H54 (cell line): Measurements from ENCODE around the gene AKT2.

Source experiments
- DNase-seq: peaks from one replicate; pipeline ENCODE4 v3.0.0; 2011; ENCODE audit warnings: low spot score, mixed read lengths; ENCODE audit not compliant: insufficient read length
- FAIRE-seq: peaks from 3 replicates; lab custom pipeline; 2011; peaks lifted over from hg19 to GRCh38; lab: Jason Lieb, UNC
- POLR2A ChIP-seq: IDR thresholded peaks from 2 replicates; pipeline ENCODE4 v1.6.1; 2011; ENCODE audit warnings: low read depth, mild to moderate bottlenecking, low read length

Gene AKT2

GRCh38 chr19:40273469-40274360 lies 11.4 kb downstream of the AKT2 start:
- no peak for FAIRE-seq
- DNase-seq = no peak
- TF ChIP-seq POLR2A = no peak

DNA sequence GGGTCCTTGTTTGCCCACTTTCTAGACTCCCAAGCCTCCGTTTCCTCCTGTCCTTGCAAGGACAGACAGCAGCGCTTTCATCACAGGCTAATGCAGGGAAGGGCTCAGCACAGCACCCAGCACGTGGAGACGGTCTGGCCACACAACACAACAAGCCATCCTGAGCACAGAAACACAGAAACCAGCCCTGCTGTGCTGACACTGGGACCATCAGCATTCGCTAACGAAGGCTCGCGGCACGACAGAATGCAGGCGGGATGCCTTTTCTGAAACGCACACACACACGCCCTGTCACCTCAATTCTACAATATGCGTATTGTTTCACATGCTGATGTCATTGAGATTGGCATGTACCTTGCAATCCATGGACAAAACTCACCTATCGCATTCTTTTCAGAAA lies 12.9 kb downstream of the AKT2 start:
- TF ChIP-seq POLR2A = no peak
- FAIRE-seq = no peak
- no peak for DNase-seq

- no peak for FAIRE-seq
- no peak for DNase-seq
- no peak for TF ChIP-seq POLR2A
Measured at GRCh38 chr19:40271706-40272105, 13.4 kb downstream of the AKT2 start.

DNA sequence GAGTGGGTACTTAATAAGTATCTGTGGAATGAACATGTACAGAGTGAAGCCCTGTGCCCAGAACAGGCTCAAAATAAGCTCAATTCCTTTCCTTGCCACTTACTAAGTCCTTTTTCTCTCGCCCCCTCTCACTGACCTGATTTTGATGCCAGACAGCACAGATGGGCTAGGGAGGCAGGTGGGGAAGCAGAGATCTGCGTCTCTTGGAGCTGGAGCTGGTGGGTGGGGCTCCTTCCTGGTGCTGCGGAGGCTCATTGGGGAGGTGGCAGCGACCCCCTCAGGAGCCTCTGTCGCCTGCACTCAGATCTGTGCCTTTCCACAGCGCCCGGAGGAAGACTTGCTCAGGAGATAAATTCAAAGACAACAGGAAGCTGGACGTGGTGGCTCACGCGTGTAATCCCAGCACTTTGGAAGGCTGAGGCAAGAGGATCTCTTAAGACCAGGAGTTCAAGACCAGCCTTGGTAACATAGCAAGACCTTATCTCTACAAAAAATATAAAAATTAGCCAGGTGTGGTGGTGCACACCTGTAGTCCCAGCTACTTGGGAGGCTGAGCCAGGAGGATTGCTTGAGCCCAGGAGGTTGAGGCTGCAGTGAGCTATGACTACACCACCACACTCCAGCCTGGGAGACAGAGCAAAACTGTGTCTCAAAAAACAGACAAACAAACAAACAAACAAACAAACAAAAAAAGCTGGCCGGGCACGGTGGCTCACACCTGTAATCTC lies 14.6 kb downstream of the AKT2 start:
- TF ChIP-seq POLR2A = no peak
- DNase-seq (no peak), FAIRE-seq (no peak)

- FAIRE-seq (no peak), DNase-seq (no peak)
- TF ChIP-seq POLR2A = no peak
Measured at GRCh38 chr19:40269216-40269940, 15.8 kb downstream of the AKT2 start.

DNA sequence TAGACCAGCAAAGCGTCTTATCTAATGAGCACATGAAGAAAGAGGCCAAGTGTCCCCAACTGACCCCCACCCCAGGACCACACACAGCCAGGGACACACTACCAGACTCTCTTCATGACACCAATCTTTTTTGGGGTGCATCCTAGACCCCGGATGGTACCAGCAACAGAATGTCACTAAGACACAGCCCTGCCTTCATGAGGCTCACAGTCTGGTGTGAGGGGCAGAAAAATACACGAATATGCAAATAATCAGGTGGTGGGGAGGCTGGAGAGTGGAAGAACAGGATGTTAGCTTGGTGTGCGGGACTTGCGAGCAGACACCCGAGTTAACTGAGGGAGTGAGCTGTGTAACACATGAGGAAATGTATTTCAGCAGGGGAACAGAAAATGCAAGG lies 17.5 kb downstream of the AKT2 start:
- no peak for FAIRE-seq
- DNase-seq = no peak
- no peak for TF ChIP-seq POLR2A

- DNase-seq (no peak), FAIRE-seq (no peak)
- no peak for TF ChIP-seq POLR2A
Measured at GRCh38 chr19:40266912-40267600, 18.1 kb downstream of the AKT2 start.

DNA sequence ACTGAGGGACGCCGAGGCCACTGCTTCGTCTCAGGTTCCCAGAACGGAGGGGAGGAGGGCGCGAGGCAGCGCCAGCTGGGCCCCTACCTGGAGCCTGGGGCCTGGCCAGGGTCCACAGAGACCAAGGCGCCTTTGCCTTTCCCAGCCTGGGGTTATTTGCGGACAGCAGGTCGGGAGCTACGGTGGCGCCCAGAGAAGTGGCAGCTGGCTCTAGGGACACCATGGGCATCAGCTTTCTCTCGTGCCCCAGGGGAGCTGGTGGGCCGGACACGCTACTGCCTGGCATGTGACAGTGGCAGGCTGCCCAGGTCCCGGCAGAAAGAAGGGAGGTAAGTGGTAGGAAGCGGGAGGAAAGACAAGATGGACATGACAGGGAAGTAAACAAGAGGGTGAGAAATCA lies 19.0 kb downstream of the AKT2 start:
- no peak for DNase-seq
- no peak for FAIRE-seq
- TF ChIP-seq POLR2A = no peak

GRCh38 chr19:40265763-40266099 lies 19.4 kb downstream of the AKT2 start:
- no peak for TF ChIP-seq POLR2A
- FAIRE-seq (no peak), DNase-seq (no peak)

GRCh38 chr19:40265055-40265762 lies 19.9 kb downstream of the AKT2 start:
- FAIRE-seq (no peak), DNase-seq (no peak)
- no peak for TF ChIP-seq POLR2A

DNA sequence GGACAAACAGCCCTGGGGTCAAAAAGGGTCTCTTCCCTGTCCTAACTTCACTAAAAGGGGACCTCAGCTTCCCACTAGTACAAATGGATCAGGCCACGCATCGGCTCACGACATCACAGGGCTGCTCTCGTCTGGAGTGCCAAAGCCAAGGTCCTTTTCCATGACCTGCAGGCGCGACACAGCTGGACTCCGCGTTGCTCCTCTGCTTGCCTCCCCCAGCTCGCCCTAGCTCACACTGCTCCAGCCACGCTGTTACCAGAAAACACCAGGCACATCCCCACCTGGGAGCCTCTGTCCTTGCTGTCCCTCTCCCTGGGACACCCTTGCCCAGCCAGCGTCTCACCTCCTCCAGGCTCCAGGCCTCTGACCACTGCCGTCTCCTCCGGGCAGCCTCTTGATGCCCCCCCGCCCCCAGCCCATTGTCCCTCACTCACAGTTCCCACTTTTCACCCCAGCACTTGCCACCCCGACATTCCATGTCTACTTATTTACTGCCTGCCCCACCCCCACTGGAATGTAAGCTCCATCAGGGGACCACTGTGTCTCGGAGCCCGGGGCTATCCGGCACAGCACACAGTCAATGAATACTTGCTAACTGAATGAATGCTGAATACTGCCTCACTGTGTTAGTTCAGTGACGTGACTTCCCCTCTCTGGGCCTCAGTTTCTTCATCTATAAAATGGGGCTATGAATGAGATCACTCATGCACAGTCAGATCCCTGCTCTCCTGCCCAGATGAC lies 20.7 kb downstream of the AKT2 start:
- FAIRE-seq (no peak), DNase-seq (no peak)
- TF ChIP-seq POLR2A = no peak
